Femur (tissue), 1 donor: ENCODE data around the gene GATA5.

Experiments
- DNase-seq: peaks from one replicate; pipeline ENCODE4 v3.0.0-alpha.2; 2017

Gene GATA5

GRCh38 chr20:62470459-62470858 lies 5.3 kb downstream of the GATA5 start:
- DNase-seq, result no peak

- DNase-seq, result no peak
Observed at GRCh38 chr20:62470001-62470400, 5.8 kb downstream of the GATA5 start.

DNA sequence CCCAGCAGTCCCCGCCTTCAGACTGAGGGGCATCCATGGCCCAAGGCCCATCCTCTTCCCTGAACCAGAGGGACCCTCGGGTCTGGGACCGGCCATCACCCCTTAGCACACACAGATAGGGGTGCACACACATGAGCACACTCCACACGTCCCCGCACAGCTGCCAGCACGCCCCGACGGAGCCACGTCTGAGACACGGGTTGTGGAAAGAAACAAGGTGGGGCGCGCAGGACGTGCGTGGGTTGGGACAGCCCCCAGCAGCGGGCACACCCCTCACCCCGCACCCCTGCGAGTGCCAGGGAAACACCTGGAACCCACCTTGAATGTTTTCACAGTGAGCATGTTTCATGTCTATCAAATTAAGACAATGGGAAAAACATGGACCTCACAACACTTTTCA lies 6.4 kb downstream of the GATA5 start:
- no peak for DNase-seq

DNA sequence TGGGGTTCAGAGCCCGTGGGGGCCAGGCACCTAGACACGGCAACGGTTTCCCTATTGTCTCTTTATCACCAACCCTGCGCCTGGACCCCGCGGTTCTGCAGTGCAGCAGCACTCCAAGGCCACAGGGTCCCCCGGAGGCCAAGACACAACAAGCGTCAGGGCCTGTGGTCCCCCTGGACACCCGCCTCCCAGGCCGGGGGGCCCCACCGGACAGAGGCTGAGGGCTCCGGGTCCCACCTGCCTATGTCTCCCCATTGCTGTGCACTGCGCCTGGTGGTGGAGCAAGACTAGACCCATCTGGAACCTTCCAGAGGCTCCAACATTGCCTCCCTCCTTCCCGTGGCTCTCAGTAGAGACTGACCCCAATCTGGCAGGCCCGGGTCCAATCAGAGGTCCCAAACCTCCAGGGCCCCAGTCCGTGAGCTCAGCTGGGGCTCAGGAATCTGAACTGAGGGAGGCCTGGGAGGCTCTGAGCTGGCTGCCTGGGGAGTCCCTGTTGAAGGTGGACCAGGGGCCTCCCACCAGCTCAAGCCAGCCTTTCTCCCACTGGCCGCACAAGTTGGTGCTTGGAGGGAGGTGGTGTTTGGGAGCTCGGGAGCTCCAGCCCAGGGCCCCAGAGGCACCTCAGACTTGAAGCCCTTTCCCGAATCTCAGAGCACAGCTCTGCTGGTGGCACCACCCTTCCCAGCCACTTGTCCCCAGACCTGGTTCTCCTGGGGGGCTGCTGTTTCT lies 8.8 kb downstream of the GATA5 start:
- no peak for DNase-seq

DNA sequence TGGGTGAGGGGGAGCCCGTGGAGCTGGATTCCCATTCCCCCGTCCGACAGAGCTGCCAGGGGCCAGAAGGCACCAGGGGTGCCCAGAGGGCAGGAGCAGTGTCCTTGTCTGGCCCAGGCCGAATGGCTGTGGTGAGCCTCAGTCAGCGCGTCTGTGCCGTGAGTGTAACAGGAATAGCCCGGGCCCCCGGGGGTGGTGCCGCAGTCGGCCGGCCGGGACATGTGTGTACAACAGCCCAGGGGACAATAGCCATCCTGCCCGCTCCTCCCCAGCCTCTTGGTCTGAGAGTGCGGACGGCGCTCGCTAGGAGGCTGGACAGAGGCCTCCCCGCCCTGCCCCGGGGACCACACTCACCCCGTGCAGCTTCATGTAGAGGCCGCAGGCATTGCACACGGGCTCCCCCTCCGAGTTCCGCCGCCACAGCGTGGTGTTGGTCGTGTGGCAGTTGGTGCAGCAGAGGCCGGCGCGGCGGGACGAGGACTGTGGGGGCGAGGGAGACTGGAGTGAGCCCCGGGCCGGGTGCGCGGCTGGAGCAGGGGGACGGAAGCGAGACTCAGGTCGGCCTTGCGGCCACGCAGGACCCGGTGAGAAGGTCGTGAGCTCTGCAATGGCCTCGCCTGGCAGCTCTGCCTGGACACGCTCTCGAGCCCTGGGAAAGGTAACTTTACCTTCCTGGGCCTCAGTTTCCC lies 9.6 kb downstream of the GATA5 start:
- DNase-seq, result no peak

DNA sequence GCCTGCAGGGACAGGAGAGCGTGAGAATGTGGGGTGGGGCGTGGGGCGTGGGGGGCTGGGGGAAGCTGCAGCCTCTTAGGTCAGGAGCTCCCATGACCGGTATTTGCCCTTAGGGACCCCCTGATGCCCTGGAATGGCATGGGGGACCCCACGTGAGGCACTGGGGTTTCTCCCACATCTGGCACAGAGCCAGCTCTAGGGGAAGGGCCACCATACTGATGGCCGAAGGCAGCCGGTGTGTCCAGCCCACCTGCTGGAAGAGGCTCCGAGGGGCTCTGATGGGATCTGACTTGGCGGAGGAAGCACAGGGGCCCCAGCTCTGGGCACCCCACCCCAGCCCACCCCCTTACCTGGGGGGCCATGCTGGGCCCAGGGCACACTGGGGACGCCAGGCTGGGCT lies 10.8 kb downstream of the GATA5 start:
- no peak for DNase-seq

- DNase-seq, result no peak
Observed at GRCh38 chr20:62464425-62464770, 11.4 kb downstream of the GATA5 start.

DNA sequence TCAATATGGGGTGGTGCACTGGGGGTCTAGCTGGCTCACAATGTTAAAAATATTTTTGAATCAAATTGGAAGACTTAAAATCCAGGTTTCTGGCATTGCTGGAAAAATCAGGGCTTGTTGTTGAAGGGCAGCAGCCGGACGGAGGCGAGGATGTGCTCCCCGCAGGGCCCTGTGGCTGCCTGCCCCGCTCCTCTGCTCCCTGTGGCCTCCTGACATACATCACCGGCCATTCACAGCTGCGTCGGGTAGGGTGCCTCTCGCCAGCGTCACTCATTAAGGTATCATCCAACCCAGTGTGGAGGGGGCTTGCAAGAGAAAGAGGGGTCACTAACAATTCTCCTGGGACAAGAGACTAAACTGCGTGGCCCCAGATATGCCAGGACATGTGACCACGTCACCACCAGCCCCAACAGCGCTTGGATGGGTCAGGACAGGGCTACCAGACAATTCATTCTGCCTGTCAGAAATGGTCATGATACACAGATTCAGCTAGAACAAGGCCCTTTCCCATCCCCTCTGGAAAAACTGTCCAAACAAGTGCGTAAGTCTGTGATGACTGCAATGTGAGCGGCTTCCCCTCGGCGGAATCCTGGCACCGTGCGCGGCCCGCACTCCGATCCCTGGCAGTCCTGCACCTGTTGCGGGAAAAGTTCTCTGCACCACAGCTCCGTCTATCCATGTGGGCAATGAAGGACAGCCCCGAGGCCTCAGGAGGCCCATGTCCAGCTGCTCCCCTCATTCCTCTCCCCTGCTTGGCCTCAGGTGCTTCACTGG lies 12.0 kb downstream of the GATA5 start:
- DNase-seq, result no peak

- DNase-seq, result no peak
Observed at GRCh38 chr20:62462976-62463592, 12.7 kb downstream of the GATA5 start.

DNA sequence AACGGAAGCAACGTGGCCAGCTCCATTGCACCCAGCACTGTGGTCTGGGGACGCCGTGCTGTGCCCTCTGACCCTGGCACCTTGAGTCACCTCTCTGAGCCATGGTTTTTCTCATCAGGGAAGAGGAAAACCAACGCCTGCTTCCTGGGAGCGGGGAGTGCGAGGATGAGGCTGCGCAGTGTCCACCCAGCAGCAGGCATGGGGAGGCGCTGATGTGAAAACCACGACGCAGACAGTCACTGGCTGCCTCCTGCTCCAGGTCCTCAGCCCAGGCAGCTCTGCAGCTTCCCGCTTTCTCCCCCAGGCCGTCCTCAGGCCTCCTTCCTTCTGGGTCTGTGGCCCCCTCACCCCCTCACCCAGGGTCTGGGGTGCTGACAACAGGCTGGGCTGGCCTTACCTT lies 14.0 kb downstream of the GATA5 start:
- DNase-seq, result no peak

- DNase-seq, result no peak
Observed at GRCh38 chr20:62461157-62461556, 14.6 kb downstream of the GATA5 start.

- no peak for DNase-seq
Observed at GRCh38 chr20:62460678-62461077, 15.1 kb downstream of the GATA5 start.

DNA sequence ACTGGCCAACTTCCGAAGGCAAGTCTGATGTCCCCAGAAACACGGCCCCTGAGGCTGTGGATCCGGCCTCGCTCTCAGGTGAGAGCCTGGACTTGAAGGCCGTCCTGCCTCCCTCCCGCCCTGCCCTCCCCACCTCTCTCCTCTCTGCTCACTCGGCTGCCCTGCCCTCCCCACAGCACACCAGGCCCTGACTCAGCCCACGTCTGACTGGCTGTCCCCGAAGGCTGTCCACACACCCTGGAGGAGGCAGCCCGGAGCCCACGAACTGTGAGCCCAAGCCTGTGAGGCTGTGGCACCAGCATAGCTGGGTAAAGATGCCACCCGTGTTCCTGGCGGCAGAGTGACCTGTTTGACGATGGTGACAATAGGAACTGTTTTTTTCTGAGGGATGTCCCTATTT lies 16.3 kb downstream of the GATA5 start:
- no peak for DNase-seq

- DNase-seq, result no peak
Observed at GRCh38 chr20:62458275-62459251, 17.2 kb downstream of the GATA5 start.

- DNase-seq, result no peak
Observed at GRCh38 chr20:62457831-62458230, 18.0 kb downstream of the GATA5 start.

GRCh38 chr20:62457098-62457497 lies 18.7 kb downstream of the GATA5 start:
- DNase-seq, result no peak

- DNase-seq, result no peak
Observed at GRCh38 chr20:62455929-62456328, 19.9 kb downstream of the GATA5 start.

DNA sequence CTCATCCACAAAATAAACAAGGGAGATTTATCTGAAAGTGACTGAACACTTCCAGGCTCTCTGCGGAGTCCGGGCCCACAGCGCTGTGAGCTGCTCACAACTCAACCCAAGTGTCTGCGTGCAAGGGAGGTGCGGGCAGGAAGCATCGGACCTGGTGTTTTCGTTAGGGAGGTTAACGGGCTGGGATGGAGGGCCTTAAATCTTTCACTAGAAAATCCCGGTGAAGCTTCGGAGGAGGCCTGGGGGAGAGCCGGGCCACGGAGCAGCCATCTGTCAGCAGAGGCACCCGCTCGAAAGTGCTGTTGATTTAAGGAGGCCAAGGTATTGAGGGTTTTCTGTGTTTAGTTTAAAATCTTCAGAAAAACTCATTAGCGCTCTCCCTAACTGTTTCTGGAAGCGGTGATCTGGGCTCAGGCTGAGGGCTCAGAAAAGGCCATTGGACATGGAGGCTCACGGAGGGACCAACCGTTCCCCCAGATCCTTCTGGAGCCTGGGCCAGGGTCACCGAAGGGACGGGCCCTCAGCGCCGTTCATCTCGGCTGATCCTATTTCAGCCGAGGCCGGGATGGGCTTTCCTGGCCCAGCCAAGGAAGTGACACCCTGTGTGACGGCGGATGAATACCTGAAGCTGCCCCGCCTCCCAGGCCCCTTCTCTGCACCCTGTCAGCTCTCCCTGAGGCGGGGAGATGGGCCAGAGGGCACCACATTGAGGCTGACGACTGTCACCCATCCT lies 20.7 kb downstream of the GATA5 start:
- DNase-seq, result no peak

- DNase-seq, result no peak
Observed at GRCh38 chr20:62453186-62453808, 22.5 kb downstream of the GATA5 start.

GRCh38 chr20:62452475-62453095 lies 23.2 kb downstream of the GATA5 start:
- no peak for DNase-seq

- DNase-seq, result no peak
Observed at GRCh38 chr20:62451970-62452369, 23.8 kb downstream of the GATA5 start.
